ENCODE results near the gene ABO. TPM values are rescaled to one million over a fixed set of nuclear protein-coding genes. Genes with fewer than 3 reads are reported as not detected.

Gene ABO
- total RNA-seq, 1 experiment from 2014 or later = 1.2 TPM

DNA sequence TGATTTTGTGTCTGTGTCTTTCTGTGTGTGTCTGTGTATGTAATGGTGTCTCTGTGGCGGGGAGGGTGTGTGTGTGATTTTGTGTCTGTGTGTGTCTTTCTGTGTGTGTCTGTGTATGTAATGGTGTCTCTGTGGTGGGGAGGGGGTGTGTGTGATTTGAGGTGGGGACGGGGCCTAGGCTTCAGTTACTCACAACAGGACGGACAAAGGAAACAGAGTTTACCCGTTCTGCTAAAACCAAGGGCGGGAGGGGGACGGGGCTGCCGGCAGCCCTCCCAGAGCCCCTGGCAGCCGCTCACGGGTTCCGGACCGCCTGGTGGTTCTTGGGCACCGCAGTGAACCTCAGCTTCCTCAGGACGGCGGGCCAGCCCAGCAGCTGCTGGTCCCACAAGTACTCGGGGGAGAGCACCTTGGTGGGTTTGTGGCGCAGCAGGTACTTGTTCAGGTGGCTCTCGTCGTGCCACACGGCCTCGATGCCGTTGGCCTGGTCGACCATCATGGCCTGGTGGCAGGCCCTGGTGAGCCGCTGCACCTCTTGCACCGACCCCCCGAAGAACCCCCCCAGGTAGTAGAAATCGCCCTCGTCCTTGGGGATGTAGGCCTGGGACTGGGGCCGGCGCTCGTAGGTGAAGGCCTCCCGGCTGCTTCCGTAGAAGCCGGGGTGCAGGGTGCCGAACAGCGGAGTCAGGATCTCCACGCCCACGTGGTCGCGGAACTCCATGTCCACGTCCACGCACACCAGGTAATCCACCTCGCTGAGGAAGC, 19.4 kb downstream of the ABO start:
- Histone ChIP-seq H3K9ac (ENCODE audit: low read length) (no peak overlapping the region), H3K27ac (ENCODE audit: low read depth, low read length) (no peak overlapping the region), H3K9me3 (ENCODE audit: control insufficient read depth in 1 of 2, insufficient read depth in 1 of 2, low read depth in 1 of 2, low read length in 2 of 2) (no peaks in the 10 kb centered on the region), H3K4me2 (ENCODE audit: low read length) (no peak overlapping the region), H3K79me2 (ENCODE audit: insufficient read depth, low read length) (no peaks in the 10 kb centered on the region), H3K27me3 (ENCODE audit: insufficient read depth, low read length) (no peaks in the 10 kb centered on the region), H3K4me3 (replicated peaks in 1 of 2; ENCODE audit: low read depth in 1 of 2, low read length in 2 of 2) (no peak overlapping the region), H3K4me1 (ENCODE audit: control insufficient read depth in 1 of 2, insufficient read depth in 2 of 2, low read length in 2 of 2) (peaks cover 24 to 27% of the 10 kb centered on the region in 2 experiments), H2AFZ (ENCODE audit: low read depth, low read length, poor library complexity, severe bottlenecking) (no peak overlapping the region), H4K20me1 (ENCODE audit: insufficient read depth) (no peaks in the 10 kb centered on the region), H3K36me3 (ENCODE audit: control insufficient read depth in 1 of 2, insufficient read depth in 2 of 2, low read length in 2 of 2) (no peaks in the 10 kb centered on the region), H3K9me2 (ENCODE audit: insufficient read depth) (no peaks in the 10 kb centered on the region)
- DNase-seq (ENCODE audit: low read depth, low spot score) (no peak), ATAC-seq (no peak)
- CTCF ChIA-PET = no interaction called here
- POLR2A ChIA-PET = no interaction called here
- intact Hi-C loops (cut with micrococcal nuclease) = no loop called here
- TF ChIP-seq YY1 (IDR thresholded peaks at IDR 0.05; ENCODE audit: extremely low read depth, insufficient replicate concordance, low read depth, low read length) (no peak), POLR2A (IDR thresholded peaks at IDR 0.05; ENCODE audit: borderline replicate concordance, extremely low read depth, insufficient read depth, insufficient read length) (no peak), EGR1 (IDR thresholded peaks at IDR 0.05; ENCODE audit: low read depth) (no peak), REST (IDR thresholded peaks at IDR 0.05; ENCODE audit: low read depth) (no peak), JUND (IDR thresholded peaks at IDR 0.05) (no peak), ELF1 (IDR thresholded peaks at IDR 0.05; ENCODE audit: borderline replicate concordance, low read depth) (no peak)
- BruUV-seq (replicated peaks) = no TSS peak
- RAD21 ChIA-PET (ENCODE audit: low non-redundant PET in 1 of 2, low total read pairs in 2 of 2, uncharacterized antibody in 2 of 2, unreplicated experiment in 2 of 2) = no interaction called here

Measured in HCT116 (cell line).